NT2/D1 (cell line): ENCODE results near the gene TRIM33.

Source experiments
- SUZ12 ChIP-seq: IDR thresholded peaks from 2 replicates; pipeline ENCODE4 v1.6.1; 2011; ENCODE audit not compliant: insufficient read length, insufficient read depth; ENCODE audit errors: extremely low read depth
- YY1 ChIP-seq: IDR thresholded peaks from 2 replicates; pipeline ENCODE4 v1.6.1; 2011; ENCODE audit not compliant: insufficient read length, insufficient read depth
- ZNF274 ChIP-seq: IDR thresholded peaks from 2 replicates; pipeline ENCODE4 v1.6.1; 2011; ENCODE audit warnings: mild to moderate bottlenecking, low read depth, low read length

- TF ChIP-seq SUZ12 (no peak), ZNF274 (no peak), YY1 (no peak)
Observed at GRCh38 chr1:114549137-114549536, 38.1 kb upstream of the TRIM33 start.
